Upper lobe of left lung (tissue), 6 donors: ENCODE measurements around the gene PSMB5. TPM values are rescaled to one million over a fixed set of nuclear protein-coding genes. Genes with fewer than 3 reads are reported as not detected.
"Not testable (repeated sequence)": the region's sequence is repeated elsewhere in the genome, so short reads cannot be mapped to it uniquely, and the experiment has no call there.

ENCODE experiments used
- ATAC-seq, 2 donors: fragments of 200-7000 bp; cut with Tn5 transposase; one replicate each; pipeline ENCODE4 v1.9.1; 2022; ENCODE audit warnings: mild to moderate bottlenecking in 2 of 2, moderate library complexity in 2 of 2; ENCODE audit not compliant: low FRiP score in 2 of 2
- DNase-seq, 2 donors: peaks; one replicate each; pipeline ENCODE4 v3.0.0-alpha.2; 2019 to 2020
- H3K27ac ChIP-seq, 4 donors: fragments of 200-600 bp; sonication (generic); one replicate each; pipeline ENCODE4 v1.5.1; 2016 to 2019
- H3K27me3 ChIP-seq, 4 donors: fragments of 200-600 bp; sonication (generic); one replicate each; pipeline ENCODE4 v1.5.1; 2017 to 2019
- H3K36me3 ChIP-seq, 4 donors: fragments of 200-600 bp; sonication (generic); one replicate each; pipeline ENCODE4 v1.5.1; 2016 to 2019
- H3K4me1 ChIP-seq, 4 donors: fragments of 200-600 bp; sonication (generic); one replicate each; pipeline ENCODE4 v1.5.1; 2018 to 2019
- H3K4me3 ChIP-seq, 4 donors: fragments of 200-600 bp; sonication (generic); one replicate each; pipeline ENCODE4 v1.5.1; 2017 to 2019; ENCODE audit warnings: mild to moderate bottlenecking in 2 of 4, moderate library complexity in 1 of 4
- H3K9me3 ChIP-seq, 4 donors: fragments of 200-600 bp; sonication (generic); one replicate each; pipeline ENCODE4 v1.5.1; 2018 to 2019
- EP300 ChIP-seq, 4 donors: sonication (generic); formaldehyde crosslinking; IDR thresholded peaks; one replicate each; pipeline ENCODE4 v1.5.1; 2017; ENCODE audit warnings: antibody characterized with exemption in 4 of 4, control low read depth in 2 of 4
- POLR2A ChIP-seq, 4 donors: fragments of 450-650 bp; IDR thresholded peaks; one replicate each; pipeline ENCODE4 v1.5.1; 2016 to 2017; ENCODE audit warnings: antibody characterized with exemption in 4 of 4, mild to moderate bottlenecking in 2 of 4
- POLR2AphosphoS5 ChIP-seq, 2 donors: sonication (generic); formaldehyde crosslinking; IDR thresholded peaks; one replicate each; pipeline ENCODE4 v1.5.1; 2017; ENCODE audit warnings: antibody characterized with exemption in 2 of 2
- WGBS, 2 donors: methylation state at CpG; one replicate each; pipeline ENCODE4 v1.1.5; 2017 to 2018; 5-methylcytosine and 5-hydroxymethylcytosine counted together
- total RNA-seq, 6 donors: library from RNA; depleted of rRNA in 4 of 6; stranded (reverse); fragments of >200 nt in 4 of 6; gene quantifications; one replicate each; pipeline versions ENCODE4 v1.1.0 to v1.2.1, GENCODE V29; 2016 to 2021
- TF ChIP-seq, protein P1 (sequence below), 6 experiments: fragments of 450-650 bp in 4 of 6; fragments of 200-600 bp in 2 of 6; sonication (generic) in 2 of 6; IDR thresholded peaks; one replicate each; pipeline ENCODE4 v1.5.1; 2016 to 2019; ENCODE audit warnings: antibody characterized with exemption in 6 of 6
- donor health status: DM: no; HTN: no; CAD: no; lungs with moderate emphysema.
- donor health status: DM: no; HTN: yes; CAD: no; lungs with severe emphysema.

Gene PSMB5
- total RNA-seq, 6 donors from 2014 or later: 58.7 to 147 (median 86.1) TPM

DNA sequence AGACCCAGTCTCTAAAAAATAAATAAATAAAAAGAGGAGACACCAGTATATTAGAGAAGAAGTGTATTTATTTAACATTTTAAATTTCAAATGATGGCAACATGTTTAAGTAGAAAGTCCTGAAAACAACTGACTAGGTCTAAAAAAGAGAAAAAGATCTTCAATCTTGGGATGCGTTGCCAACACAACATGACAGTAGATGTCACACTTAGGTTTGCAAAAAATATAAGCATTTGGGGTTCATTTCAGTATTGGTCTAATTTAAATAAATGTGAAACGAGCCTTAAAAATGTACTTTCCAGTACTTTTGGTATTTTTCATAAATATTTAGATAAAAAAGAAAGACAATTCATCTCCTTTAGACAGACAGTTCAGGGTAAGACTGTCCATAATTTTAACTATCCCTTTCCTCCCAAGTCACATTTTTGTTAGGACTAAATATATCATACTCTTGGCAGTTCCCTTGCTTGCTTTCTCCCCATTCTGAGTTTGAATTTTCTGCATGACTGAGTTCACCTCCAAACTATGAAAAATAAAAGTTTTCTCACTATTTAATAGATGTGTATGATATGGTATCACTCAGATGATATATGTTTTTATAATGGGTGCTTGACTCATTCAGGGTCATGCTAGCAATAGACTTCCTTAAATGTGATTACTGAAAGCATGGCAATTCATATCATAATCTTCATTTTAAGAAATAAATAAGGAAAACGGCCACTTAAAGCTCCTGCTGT is 29.1 kb downstream of the PSMB5 start:
- Histone ChIP-seq H3K36me3 (no peaks in the 10 kb centered on the region), H3K27me3 (no peaks in the 10 kb centered on the region), H3K4me1 (peaks cover 13 to 32% (median 16%) of the 10 kb centered on the region in 4 donors), H3K9me3 (no peaks in the 10 kb centered on the region), H3K27ac (peak overlapping the region; percentile 88 to 96 (median 94)), H3K4me3 (peak overlapping the region in 1 of 4 donors; percentile 72)
- no peak for ATAC-seq
- TF ChIP-seq POLR2AphosphoS5 (IDR thresholded peaks at IDR 0.05): no peak
- no peak for TF ChIP-seq EP300 (IDR thresholded peaks at IDR 0.05)
- TF ChIP-seq, protein P1, sequence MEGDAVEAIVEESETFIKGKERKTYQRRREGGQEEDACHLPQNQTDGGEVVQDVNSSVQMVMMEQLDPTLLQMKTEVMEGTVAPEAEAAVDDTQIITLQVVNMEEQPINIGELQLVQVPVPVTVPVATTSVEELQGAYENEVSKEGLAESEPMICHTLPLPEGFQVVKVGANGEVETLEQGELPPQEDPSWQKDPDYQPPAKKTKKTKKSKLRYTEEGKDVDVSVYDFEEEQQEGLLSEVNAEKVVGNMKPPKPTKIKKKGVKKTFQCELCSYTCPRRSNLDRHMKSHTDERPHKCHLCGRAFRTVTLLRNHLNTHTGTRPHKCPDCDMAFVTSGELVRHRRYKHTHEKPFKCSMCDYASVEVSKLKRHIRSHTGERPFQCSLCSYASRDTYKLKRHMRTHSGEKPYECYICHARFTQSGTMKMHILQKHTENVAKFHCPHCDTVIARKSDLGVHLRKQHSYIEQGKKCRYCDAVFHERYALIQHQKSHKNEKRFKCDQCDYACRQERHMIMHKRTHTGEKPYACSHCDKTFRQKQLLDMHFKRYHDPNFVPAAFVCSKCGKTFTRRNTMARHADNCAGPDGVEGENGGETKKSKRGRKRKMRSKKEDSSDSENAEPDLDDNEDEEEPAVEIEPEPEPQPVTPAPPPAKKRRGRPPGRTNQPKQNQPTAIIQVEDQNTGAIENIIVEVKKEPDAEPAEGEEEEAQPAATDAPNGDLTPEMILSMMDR (IDR thresholded peaks at IDR 0.05): no peak
- no peak for TF ChIP-seq POLR2A (IDR thresholded peaks at IDR 0.05)
- no peak for DNase-seq
- 72 to 74% methylated on average over 3 of the region's 3 CpGs for WGBS, 2 donors

DNA sequence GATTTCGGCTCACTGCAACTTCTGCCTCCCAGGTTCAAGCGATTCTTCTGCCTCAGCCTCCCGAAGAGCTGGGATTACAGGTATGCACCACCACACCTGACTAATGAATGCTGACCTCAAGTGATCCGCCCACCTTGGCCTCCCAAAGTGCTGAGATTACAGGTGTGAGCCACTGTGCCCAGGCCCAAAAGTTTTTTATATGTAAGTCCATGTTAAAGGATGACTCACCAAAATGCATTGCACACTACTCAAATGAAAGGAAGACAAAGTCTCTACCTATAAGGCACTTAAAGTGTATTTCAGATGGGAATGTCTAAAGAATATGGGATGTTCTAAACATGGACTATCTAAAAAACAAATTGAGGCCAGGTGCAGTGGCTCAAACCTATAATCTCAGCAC is 30.4 kb downstream of the PSMB5 start:
- not testable (repeated sequence) for ATAC-seq, H3K27ac ChIP-seq, H3K27me3 ChIP-seq, H3K36me3 ChIP-seq, DNase-seq, H3K4me3 ChIP-seq, H3K9me3 ChIP-seq
- WGBS, 2 donors: 95% methylated on average over 4 of the region's 4 CpGs
- H3K4me1 ChIP-seq: peaks cover 13 to 24% (median 16%) of the 10 kb centered on the region in 4 donors

DNA sequence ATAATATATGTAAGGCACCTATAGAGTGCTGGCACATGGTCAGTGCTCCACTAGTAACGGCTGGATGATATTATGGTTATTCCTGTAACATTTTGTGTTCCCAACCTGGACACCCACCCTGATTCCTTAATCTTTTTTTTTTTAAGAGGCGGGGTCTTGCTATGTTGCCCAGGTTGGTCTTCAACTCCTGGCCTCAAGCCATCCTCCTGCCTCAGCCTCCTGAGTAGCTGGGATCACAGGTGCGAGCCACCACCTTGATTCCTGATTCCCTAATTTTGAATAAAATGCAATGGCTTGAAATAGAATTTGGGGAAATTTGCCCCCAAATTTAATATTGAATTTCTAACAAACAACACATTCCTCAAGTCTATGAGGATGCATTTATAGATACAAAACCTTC is 32.1 kb downstream of the PSMB5 start:
- 95 to 98% methylated on average over 3 of the region's 3 CpGs for WGBS, 2 donors
- Histone ChIP-seq H3K4me1 (peaks cover 10 to 14% (median 11%) of the 10 kb centered on the region in 4 donors), H3K36me3 (peaks cover 0 to 12% (median 2%) of the 10 kb centered on the region in 4 donors), H3K4me3 (no peak overlapping the region), H3K9me3 (no peaks in the 10 kb centered on the region), H3K27me3 (no peaks in the 10 kb centered on the region), H3K27ac (no peak overlapping the region)
- DNase-seq: no peak
- ATAC-seq: no peak
- no peak for TF ChIP-seq POLR2A (IDR thresholded peaks at IDR 0.05)
- TF ChIP-seq EP300 (IDR thresholded peaks at IDR 0.05): no peak
- no peak for TF ChIP-seq POLR2AphosphoS5 (IDR thresholded peaks at IDR 0.05)
- TF ChIP-seq, protein P1 (IDR thresholded peaks at IDR 0.05): no peak

DNA sequence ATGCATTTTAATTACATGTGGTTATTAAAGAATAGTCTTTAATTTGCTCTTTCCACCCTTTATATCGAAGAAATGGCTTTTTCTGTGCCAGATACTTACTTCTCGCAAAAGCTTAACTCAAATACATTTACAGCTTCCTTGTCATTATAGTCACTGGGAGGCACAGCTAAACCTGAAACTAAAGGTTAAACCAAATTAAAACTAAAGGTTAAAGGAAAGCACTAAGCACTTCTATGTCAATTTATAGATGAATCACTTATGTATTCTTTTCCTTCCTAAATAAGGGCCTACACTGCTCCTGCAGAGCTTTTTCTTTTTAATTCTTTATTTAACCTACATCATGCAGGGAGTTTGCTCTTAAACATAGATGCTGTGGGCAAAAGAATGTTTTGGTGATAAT is 33.8 kb downstream of the PSMB5 start:
- ATAC-seq (no peak), DNase-seq (no peak)
- H3K4me1 ChIP-seq: peaks cover under 1 to 8% (median 3%) of the 10 kb centered on the region in 4 donors
- H3K9me3 ChIP-seq: no peaks in the 10 kb centered on the region
- H3K36me3 ChIP-seq: peaks cover 0 to 12% (median 2%) of the 10 kb centered on the region in 4 donors
- H3K27ac ChIP-seq: no peak overlapping the region
- TF ChIP-seq POLR2AphosphoS5 (IDR thresholded peaks at IDR 0.05): no peak
- TF ChIP-seq, protein P1 (IDR thresholded peaks at IDR 0.05): no peak
- no peak for TF ChIP-seq POLR2A (IDR thresholded peaks at IDR 0.05)
- TF ChIP-seq EP300 (IDR thresholded peaks at IDR 0.05): no peak
- 93 to 100% methylated on average over 2 of the region's 2 CpGs for WGBS, 2 donors
- H3K4me3 ChIP-seq: no peak overlapping the region
- H3K27me3 ChIP-seq: no peaks in the 10 kb centered on the region

DNA sequence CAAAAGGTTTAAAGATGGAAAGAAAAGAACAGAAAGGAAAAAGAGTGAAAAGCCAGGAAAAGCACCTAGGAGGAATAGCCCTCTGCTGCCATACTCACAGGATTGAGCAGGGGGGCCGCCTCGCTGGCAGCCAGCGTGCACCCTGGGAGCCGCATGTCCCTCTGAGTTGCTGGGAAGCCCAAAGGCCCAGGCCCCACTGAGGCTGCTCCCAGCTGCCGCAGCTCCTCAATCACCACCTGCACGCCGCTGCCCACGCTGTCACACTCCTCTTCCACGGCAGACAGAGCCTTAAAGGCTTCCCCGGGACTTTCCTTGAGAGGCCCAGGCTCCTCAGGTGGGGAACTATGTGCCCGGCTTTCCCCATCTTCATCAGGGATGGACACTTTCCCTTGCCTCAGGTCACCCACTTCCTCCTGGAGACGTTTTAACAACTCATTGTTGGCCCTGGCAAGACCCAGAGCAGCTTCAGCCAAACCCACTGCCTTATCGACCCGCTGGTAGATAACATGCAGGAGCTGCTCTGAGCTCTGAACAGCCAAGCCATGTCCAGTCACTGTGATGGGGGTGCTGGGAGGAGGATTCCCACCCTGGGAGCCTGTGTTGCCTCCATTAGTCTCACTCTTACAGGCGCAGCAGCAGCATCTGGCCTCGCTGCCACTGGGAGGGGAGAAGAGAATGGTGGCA is 36.2 kb downstream of the PSMB5 start:
- Histone ChIP-seq H3K4me1 (peaks cover 6 to 14% (median 9%) of the 10 kb centered on the region in 4 donors), H3K27me3 (no peaks in the 10 kb centered on the region), H3K27ac (no peak overlapping the region), H3K9me3 (no peaks in the 10 kb centered on the region), H3K36me3 (peaks cover 0 to 12% (median 2%) of the 10 kb centered on the region in 4 donors), H3K4me3 (no peak overlapping the region)
- 90 to 92% methylated on average over 16 of the region's 16 CpGs for WGBS, 2 donors
- no peak for TF ChIP-seq POLR2A (IDR thresholded peaks at IDR 0.05)
- no peak for TF ChIP-seq POLR2AphosphoS5 (IDR thresholded peaks at IDR 0.05)
- DNase-seq (peak in 1 of 2 donors; percentile 41), ATAC-seq (no peak)
